GM12878 (cell line): ENCODE results near the gene CIROP. TPM values are rescaled to one million over a fixed set of nuclear protein-coding genes. Genes with fewer than 3 reads are reported as not detected.

ENCODE experiments used
- ATAC-seq: fragments of 200-7000 bp; cut with Tn5 transposase; 3 replicates; pipeline ENCODE4 v1.9.1; 2020; ENCODE audit warnings: mild to moderate bottlenecking, moderate library complexity
- Bru-seq: library from RNA; stranded (reverse); fragments of 400-500 nt; gene quantifications from one replicate; lab custom pipeline; 2021; lab: Mats Ljungman, UMichigan
- BruChase-seq, 2 experiments: library from RNA; stranded (reverse); fragments of 400-500 nt; gene quantifications; one replicate each; lab custom pipeline; 2021; lab: Mats Ljungman, UMichigan
- BruUV-seq: library from RNA; stranded (reverse); fragments of 400-500 nt; replicated peaks from 2 replicates; lab custom pipeline; 2021; lab: Mats Ljungman, UMichigan
- CTCF ChIA-PET: fragments of 300-600 bp; sonication (Branson Sonifier 250); formaldehyde crosslinking; extraction: SDS; loops from one replicate; lab custom pipeline; 2021; ENCODE audit warnings: inconsistent platforms; lab: Yijun Ruan, JAX
- POLR2A ChIA-PET: fragments of 350-600 bp; formaldehyde crosslinking; extraction: SDS; loops from one replicate; lab custom pipeline; 2021; ENCODE audit warnings: inconsistent platforms; lab: Charles Lee
- RAD21 ChIA-PET: fragments of 300-600 bp; sonication (Branson Sonifier 250); formaldehyde crosslinking; loops from one replicate; lab custom pipeline; 2023; ENCODE audit warnings: antibody characterized with exemption; ENCODE audit not compliant: unreplicated experiment; lab: Charles Lee
- SMC1A ChIA-PET: fragments of 300-600 bp; sonication (Branson Sonifier 250); formaldehyde crosslinking; loops from one replicate; lab custom pipeline; 2023; ENCODE audit not compliant: unreplicated experiment, uncharacterized antibody; lab: Charles Lee
- DNase-seq: peaks from one replicate; pipeline ENCODE4 v3.0.0-alpha.2; 2011; ENCODE audit warnings: low read depth, low spot score
- FAIRE-seq: peaks from 3 replicates; lab custom pipeline; 2011; peaks lifted over from hg19 to GRCh38; lab: Jason Lieb, UNC
- H2AFZ ChIP-seq: 2 replicates; pipeline ENCODE4 v1.6.0; 2011; ENCODE audit warnings: low read depth, low read length, control low read depth; ENCODE audit not compliant: control insufficient read depth
- H3K27ac ChIP-seq: 2 replicates; pipeline ENCODE4 v1.5.1; 2011; ENCODE audit warnings: control low read depth; ENCODE audit not compliant: control insufficient read depth, insufficient read depth
- H3K27me3 ChIP-seq, 2 experiments: replicated peaks in 1 of 2; 2 replicates each; pipeline versions ENCODE4 v1.6.0 to v1.6.1; 2011; ENCODE audit warnings: low read length in 1 of 2; ENCODE audit not compliant: control insufficient read depth in 2 of 2, insufficient read depth in 2 of 2
- H3K36me3 ChIP-seq, 2 experiments: 2 replicates each; pipeline ENCODE4 v1.5.1; 2011; ENCODE audit warnings: low read length in 1 of 2; ENCODE audit not compliant: control insufficient read depth in 2 of 2, insufficient read depth in 2 of 2
- H3K4me1 ChIP-seq: 2 replicates; pipeline ENCODE4 v1.6.1; 2011; ENCODE audit warnings: mild to moderate bottlenecking, low read length, moderate library complexity, mixed read lengths; ENCODE audit not compliant: control insufficient read depth, insufficient read depth
- H3K4me2 ChIP-seq: 2 replicates; pipeline ENCODE4 v1.6.0; 2011; ENCODE audit warnings: control low read depth; ENCODE audit not compliant: control insufficient read depth, insufficient read depth
- H3K4me3 ChIP-seq: fragments of 200-600 bp; sonication (generic); 2 replicates; pipeline ENCODE4 v1.5.1; 2016
- H3K79me2 ChIP-seq: 2 replicates; pipeline ENCODE4 v1.6.0; 2011; ENCODE audit warnings: low read length; ENCODE audit not compliant: control insufficient read depth, insufficient read depth
- H3K9ac ChIP-seq: 2 replicates; pipeline ENCODE4 v1.8.0; 2011; ENCODE audit warnings: low read length, control low read depth, mixed read lengths; ENCODE audit not compliant: control insufficient read depth, insufficient read depth
- H3K9me3 ChIP-seq: replicated peaks from 3 replicates; pipeline ENCODE4 v1.5.1; 2011; ENCODE audit warnings: mild to moderate bottlenecking, low read length; ENCODE audit not compliant: control insufficient read depth, insufficient read depth
- H4K20me1 ChIP-seq: 2 replicates; pipeline ENCODE4 v1.6.0; 2011; ENCODE audit not compliant: control insufficient read depth, insufficient read depth
- ATF7 ChIP-seq: fragments of 450-650 bp; IDR thresholded peaks from 2 replicates; pipeline ENCODE4 v1.6.1; 2016; ENCODE audit warnings: low read depth, mild to moderate bottlenecking
- CBFB ChIP-seq: IDR thresholded peaks from 2 replicates; pipeline ENCODE4 v1.6.1; 2016; ENCODE audit warnings: antibody characterized with exemption, low read depth
- CREB1 ChIP-seq: IDR thresholded peaks from 2 replicates; pipeline ENCODE4 v1.6.1; 2012; ENCODE audit warnings: low read depth, mild to moderate bottlenecking, inconsistent platforms
- CTCF ChIP-seq, 3 experiments: IDR thresholded peaks in 2 of 3; conservative IDR thresholded peaks in 1 of 3; 2 replicates each; pipeline ENCODE4 v1.5.1; 2011; ENCODE audit warnings: low read depth in 3 of 3, low read length in 3 of 3, mild to moderate bottlenecking in 3 of 3, control low read depth in 2 of 3, moderate library complexity in 2 of 3, inconsistent platforms in 1 of 3, mixed read lengths in 1 of 3; ENCODE audit not compliant: control insufficient read depth in 2 of 3, insufficient read depth in 1 of 3; ENCODE audit errors: extremely low read depth in 1 of 3
- E2F8 ChIP-seq: fragments of 450-650 bp; IDR thresholded peaks from 2 replicates; pipeline ENCODE4 v1.6.1; 2018; ENCODE audit warnings: mild to moderate bottlenecking, low read depth, moderate library complexity; ENCODE audit not compliant: partially characterized antibody
- ESRRA ChIP-seq: IDR thresholded peaks from 2 replicates; pipeline ENCODE4 v1.6.1; 2012; ENCODE audit warnings: mild to moderate bottlenecking, low read length, improper control_type of control experiment
- FOS ChIP-seq: IDR thresholded peaks from 3 replicates; pipeline ENCODE4 v1.6.1; 2011; ENCODE audit warnings: borderline replicate concordance; ENCODE audit not compliant: insufficient read length; ENCODE audit errors: extremely low read depth
- HDGF ChIP-seq: fragments of 450-650 bp; IDR thresholded peaks from 2 replicates; pipeline ENCODE4 v1.6.1; 2016; ENCODE audit warnings: antibody characterized with exemption
- IRF3 ChIP-seq: fragments of 450-650 bp; IDR thresholded peaks from 2 replicates; pipeline ENCODE4 v1.6.1; 2014; ENCODE audit warnings: mild to moderate bottlenecking
- IRF5 ChIP-seq: fragments of 450-650 bp; IDR thresholded peaks from 2 replicates; pipeline ENCODE4 v1.6.1; 2017; ENCODE audit warnings: borderline replicate concordance
- PAX8 ChIP-seq: fragments of 450-650 bp; IDR thresholded peaks from 2 replicates; pipeline ENCODE4 v1.6.1; 2017; ENCODE audit warnings: mild to moderate bottlenecking, moderate library complexity
- WRNIP1 ChIP-seq: IDR thresholded peaks from 2 replicates; pipeline ENCODE4 v1.6.1; 2011; ENCODE audit warnings: low read depth, low read length, improper control_type of control experiment, borderline replicate concordance
- YBX1 ChIP-seq: fragments of 450-650 bp; IDR thresholded peaks from 2 replicates; pipeline ENCODE4 v1.6.1; 2016; ENCODE audit warnings: antibody characterized with exemption
- ZNF24 ChIP-seq: fragments of 450-650 bp; IDR thresholded peaks from 2 replicates; pipeline ENCODE4 v1.6.1; 2017; ENCODE audit warnings: antibody characterized with exemption, mild to moderate bottlenecking
- WGBS: methylation state at CpG from one replicate; pipeline ENCODE4 v1.1.6; 2016; ENCODE audit warnings: low lambda C conversion rate; ENCODE audit not compliant: insufficient replicate concordance, insufficient coverage; ENCODE audit errors: missing lambda C conversion rate; 5-methylcytosine and 5-hydroxymethylcytosine counted together
- in situ Hi-C: fragments of 300-500 bp; cut with MboI; formaldehyde crosslinking; loops from 9 replicates; pipeline ENCODE4 v1.14.3; 2018; ENCODE audit warnings: mixed read lengths
- intact Hi-C: fragments of 100-400 bp; cut with micrococcal nuclease; formaldehyde crosslinking; loops from one replicate; pipeline ENCODE4 v1.14.2; 2022; ENCODE audit not compliant: unreplicated experiment
- long read RNA-seq, 2 experiments: library from polyadenylated mRNA; unstranded; transcript quantifications; one replicate each; pipeline ENCODE4 v2.0.0, GENCODE V29; 2019 to 2020
- polyA minus RNA-seq, 3 experiments: library from RNA; depleted of rRNA, polyadenylated mRNA; stranded (reverse); fragments of >200 nt; gene quantifications; 2 replicates each; pipeline ENCODE4 v1.2.3, GENCODE V29; 2011
- polyA plus RNA-seq, 11 experiments: library from polyadenylated mRNA; depleted of rRNA in 4 of 11; unstranded in 6 of 11; stranded (reverse) in 5 of 11; fragments of >200 nt; fragmentation: Nextera tagmentation in 4 of 11; fragmentation: Illumina TruSeq in 1 of 11; extraction: Ambion mirVana in 4 of 11; extraction: Trizol in 1 of 11; gene quantifications; 1 replicate in 1 of 11; 2 replicates in 10 of 11; pipeline versions ENCODE4 v1.2.1 to v1.2.3, GENCODE V29; 2011 to 2016; ENCODE audit warnings: inconsistent platforms in 2 of 11, missing spikeins in 2 of 11, low read depth in 1 of 11
- total RNA-seq, 4 experiments: library from RNA; depleted of rRNA in 3 of 4; stranded (reverse); fragments of >200 nt in 3 of 4; fragmentation: Illumina TruSeq in 1 of 4; extraction: Trizol in 1 of 4; gene quantifications; 2 replicates each; pipeline versions ENCODE4 v1.2.1 to v1.2.3, GENCODE V29; 2013 to 2021

CIROP gene
- not detected in 2 replicates for total RNA-seq (2013; cell fraction: nucleolus; rRNA removed)
- total RNA-seq (2014; rRNA removed) (not detected in 2 replicates), total RNA-seq (2014; rRNA removed; fragmentation: Illumina TruSeq; extraction: Trizol) (not detected in 2 replicates), total RNA-seq (2021) (not detected in 2 replicates), polyA plus RNA-seq (2011; rRNA removed) (not detected in 2 replicates), polyA plus RNA-seq (2014; fragmentation: Illumina TruSeq; extraction: Trizol) (not detected in 2 replicates), polyA plus RNA-seq (2014; fragmentation: Nextera tagmentation; extraction: Ambion mirVana) (not detected), polyA plus RNA-seq (2014; rRNA removed) (not detected in 2 replicates), polyA plus RNA-seq (2016; fragmentation: Nextera tagmentation; extraction: Ambion mirVana) (not detected), polyA minus RNA-seq (2011; rRNA and poly(A)+ RNA removed) (not detected in 2 replicates), Bru-seq, nascent RNA (not detected), BruChase-seq, experiment 1, labeled RNA remaining after a 6-hour chase (not detected), BruChase-seq, experiment 2, labeled RNA remaining after a 2-hour chase (not detected)
- polyA plus RNA-seq (2011; ENCODE audit: low read depth) = not detected
- not detected in 2 replicates for polyA plus RNA-seq (2011; cell fraction: cytosol; rRNA removed)
- polyA plus RNA-seq (2011; cell fraction: nucleus; rRNA removed) = not detected in 2 replicates
- polyA plus RNA-seq (2012) = not detected in 2 replicates
- not detected in 2 replicates for polyA minus RNA-seq (2011; cell fraction: cytosol; rRNA and poly(A)+ RNA removed)
- not detected in 2 replicates for polyA minus RNA-seq (2011; cell fraction: nucleus; rRNA and poly(A)+ RNA removed)
- long read RNA-seq, experiment 1 = 0 reads
- long read RNA-seq, experiment 2 = 0 reads

- Histone ChIP-seq H3K4me2 (no peak within 1 kb of the TSS), H3K9me3 (no peaks in the 10 kb centered on the region), H3K27me3 (no peaks in the 10 kb centered on the region), H3K9ac (no peak within 1 kb of the TSS), H3K4me3 (no peak within 1 kb of the TSS), H3K27ac (no peak within 1 kb of the TSS), H2AFZ (no peak within 1 kb of the TSS), H3K79me2 (no peaks in the 10 kb centered on the region), H3K36me3 (no peaks in the 10 kb centered on the region), H4K20me1 (no peaks in the 10 kb centered on the region; the same call in 1 of the 2 replicates), H3K4me1 (no peaks in the 10 kb centered on the region)
- no peak for DNase-seq
- intact Hi-C loops = no loop called here
- no peak for FAIRE-seq
- ChIA-PET CTCF (no interaction called here), POLR2A (no interaction called here), RAD21 (no interaction called here), SMC1A (interaction anchor here (0.7 kb wide), 1 partner anchor 10 kb away, joined by 4 read pairs; the partner anchor contains the start of genes ACIN1 and C14orf119)
- 34% methylated on average over 11 of the region's 11 CpGs for WGBS
- in situ Hi-C loops = no loop called here
- BruUV-seq = no TSS peak
- no peak for ATAC-seq
- TF ChIP-seq CREB1 = no peak
- no peak for TF ChIP-seq ATF7
- no peak for TF ChIP-seq IRF5
- TF ChIP-seq ZNF24 = no peak
- TF ChIP-seq FOS = no peak
- no peak for TF ChIP-seq HDGF
- no peak for TF ChIP-seq ESRRA
- TF ChIP-seq YBX1 = no peak
- TF ChIP-seq PAX8 = no peak
- no peak for TF ChIP-seq E2F8
- no peak for TF ChIP-seq WRNIP1
- no peak for TF ChIP-seq CBFB
- no peak for TF ChIP-seq CTCF (IDR thresholded peaks at IDR 0.05 in 2 of 3, conservative IDR thresholded peaks at IDR 0.05 in 1 of 3; ENCODE audit: control insufficient read depth in 2 of 3, extremely low read depth in 1 of 3, insufficient read depth in 1 of 3, low read depth in 3 of 3, low read length in 3 of 3)
- no peak for TF ChIP-seq IRF3
These were observed at the start of gene CIROP for GRCh38 chr14:23104591-23105347. TSS of gene CIROP (minus strand) at chr14:23104989. CDS start at chr14:23104920, 69 bp downstream.
